ENCODE results near the gene SLC25A28. TPM values are rescaled to one million over a fixed set of nuclear protein-coding genes. Genes with fewer than 3 reads are reported as not detected.

SLC25A28 gene
- total RNA-seq, 1 experiment from 2014 or later: 22.2 TPM

GRCh38 chr10:99665304-99665703 lies 45.1 kb upstream of the SLC25A28 start:
- TF ChIP-seq CTCF (conservative IDR thresholded peaks at IDR 0.05): no peak
- no peak overlapping the region for H3K18ac ChIP-seq (ENCODE audit: insufficient read length, low read depth, low read length)
- no peak for DNase-seq
- no peak overlapping the region for H2BK15ac ChIP-seq (ENCODE audit: low read depth, low read length)
- no peak overlapping the region for H2AK5ac ChIP-seq (ENCODE audit: insufficient read length, low read length)
- no peak overlapping the region for H2BK120ac ChIP-seq (ENCODE audit: low read depth, low read length, poor library complexity, severe bottlenecking)
- H3K4me1 ChIP-seq (ENCODE audit: insufficient read depth, low read length): no peaks in the 10 kb centered on the region
- no peaks in the 10 kb centered on the region for H3K9me3 ChIP-seq (ENCODE audit: control insufficient read depth, low read depth, low read length)
- no peak overlapping the region for H2BK5ac ChIP-seq (ENCODE audit: insufficient read length, low read length)
- no peak overlapping the region for H3K23ac ChIP-seq (ENCODE audit: insufficient read length, low read depth, low read length)
- H2BK12ac ChIP-seq (ENCODE audit: insufficient read length, low read depth, low read length): no peak overlapping the region
- no peak overlapping the region for H4K91ac ChIP-seq (ENCODE audit: insufficient read length, low read depth, low read length)
- Mint-ChIP-seq H3K9me3 (no peaks in the 10 kb centered on the region), H3K4me3 (no peak overlapping the region), H3K4me1 (peaks cover under 1 to 3% of the 10 kb centered on the region in 2 experiments), H3K27ac (no peak overlapping the region), H3K27me3 (ENCODE audit: low read depth) (no peaks in the 10 kb centered on the region), H3K36me3 (ENCODE audit: insufficient read depth in 1 of 3, low read depth in 3 of 3) (peaks cover 0 to 22% (median 4%) of the 10 kb centered on the region in 3 experiments; a peak in 4 of 7 replicates)
- H3T11ph ChIP-seq (ENCODE audit: low read length): no peak overlapping the region
- H4K8ac ChIP-seq (replicated peaks; ENCODE audit: insufficient read length, low read depth, low read length): no peak overlapping the region
- no peak overlapping the region for H4K5ac ChIP-seq (ENCODE audit: insufficient read length, low read depth, low read length)
- H3K27ac ChIP-seq (ENCODE audit: insufficient read length, low read depth, low read length): no peak overlapping the region
- H3K9ac ChIP-seq (ENCODE audit: extremely low read depth, insufficient read length, low read length): no peak overlapping the region
- H3K4me2 ChIP-seq (ENCODE audit: insufficient read depth, insufficient read length, low read length): no peak overlapping the region
- no peak overlapping the region for H2BK20ac ChIP-seq (ENCODE audit: low read depth, low read length, poor library complexity, severe bottlenecking)
- H3K79me1 ChIP-seq (ENCODE audit: insufficient read depth, low read depth, low read length, poor library complexity, severe bottlenecking): no peaks in the 10 kb centered on the region
- H3K14ac ChIP-seq (ENCODE audit: insufficient read depth, low read length): no peak overlapping the region
- no peaks in the 10 kb centered on the region for H3K27me3 ChIP-seq (ENCODE audit: insufficient read depth, low read length)
- no peak overlapping the region for H2AFZ ChIP-seq (ENCODE audit: low read length)
- no peaks in the 10 kb centered on the region for H4K20me1 ChIP-seq (ENCODE audit: control insufficient read depth, insufficient read depth, insufficient read length)
- H3K56ac ChIP-seq (ENCODE audit: insufficient read length, low read depth, low read length): no peak overlapping the region
- WGBS (ENCODE audit: extremely low coverage, insufficient read length, low lambda C conversion rate): no CpG with 5 or more reads among the region's 2 CpGs
- no peaks in the 10 kb centered on the region for H3K23me2 ChIP-seq (ENCODE audit: insufficient read length, low read depth, low read length, poor library complexity, severe bottlenecking)
- H3K79me2 ChIP-seq (ENCODE audit: insufficient read depth, low read length): no peaks in the 10 kb centered on the region
- no peak overlapping the region for H3K4ac ChIP-seq (ENCODE audit: low read depth, low read length)

Measured in H9 (cell line).